ENCODE results near the gene B4GAT1. TPM values are rescaled to one million over a fixed set of nuclear protein-coding genes. Genes with fewer than 3 reads are reported as not detected.
"Not testable (repeated sequence)": the region's sequence is repeated elsewhere in the genome, so short reads cannot be mapped to it uniquely, and the experiment has no call there.

The B4GAT1 gene
- total and polyA plus RNA-seq, 2 of the 13 experiments (the other 11 are each of a cell fraction or from before 2014, with no cell fraction given), result 40.4 to 109 TPM

GRCh38 chr11:66321606-66322005 lies 25.8 kb downstream of the B4GAT1 start:
- no peak overlapping the region for H3K27ac ChIP-seq (ENCODE audit: extremely low read length, insufficient read depth, low read length)
- intact Hi-C loops (cut with micrococcal nuclease; ENCODE audit: unreplicated experiment) (no loop called here), in situ Hi-C loops (cut with HindIII; ENCODE audit: extremely low pct_ligation_motif_present, low pct_unique_long_range_greater_than_20kb) (no loop called here)
- no peaks in the 10 kb centered on the region for H4K20me1 ChIP-seq (ENCODE audit: insufficient read depth, low read length)
- BruUV-seq (replicated peaks), result no TSS peak
- no peak overlapping the region for H2AFZ ChIP-seq (ENCODE audit: low read length)
- TF ChIP-seq ZNF598 (CRISPR knock-in tag; IDR thresholded peaks at IDR 0.05; ENCODE audit: borderline replicate concordance) (no peak), GFI1 (CRISPR knock-in tag; IDR thresholded peaks at IDR 0.05; ENCODE audit: borderline replicate concordance) (no peak), ZNF678 (CRISPR knock-in tag; IDR thresholded peaks at IDR 0.05) (no peak)
- FAIRE-seq (no peak), ATAC-seq (no peak), DNase-seq (ENCODE audit: low spot score) (no peak)
- H3K4me3 ChIP-seq (replicated peaks in 1 of 3; ENCODE audit: insufficient read depth in 1 of 3, low read depth in 2 of 3, low read length in 3 of 3), result no peak overlapping the region
- WGBS (ENCODE audit: low lambda C conversion rate), result 57% methylated on average over 3 of the region's 4 CpGs
- no peak overlapping the region for H3K9ac ChIP-seq (ENCODE audit: insufficient read depth, low read depth, low read length)
- H3K9me3 ChIP-seq (ENCODE audit: low read length), result no peaks in the 10 kb centered on the region
- ChIA-PET CTCF (ENCODE audit: low intra/inter-chr PET ratio, low total read pairs) (interaction anchor here (1.0 to 2.2 kb wide), 3 partner anchors 10 to 99 kb away, joined by 4 to 24 read pairs (median 6); partner anchors contain the start of gene RIN1), POLR2A (interaction anchor here (0.6 to 1.3 kb wide), 2 partner anchors 9 to 32 kb away, joined by 3 to 14 read pairs; partner anchors contain the start of gene YIF1A)
- H3K27me3 ChIP-seq (ENCODE audit: control insufficient read depth in 1 of 2, insufficient read depth in 2 of 2, low read length in 2 of 2), result peaks cover 0 to 24% of the 10 kb centered on the region in 2 experiments; a peak in 3 of 5 replicates
- no peak overlapping the region for H3K4me2 ChIP-seq (ENCODE audit: low read depth, low read length)
- H3K36me3 ChIP-seq (replicated peaks in 1 of 2; ENCODE audit: control insufficient read depth in 1 of 2, insufficient read depth in 2 of 2, low read length in 2 of 2), result no peaks in the 10 kb centered on the region
- peaks cover 57% of the 10 kb centered on the region for H3K4me1 ChIP-seq (ENCODE audit: insufficient read depth, low read length)
- no peaks in the 10 kb centered on the region for H3K79me2 ChIP-seq (ENCODE audit: insufficient read depth, low read length)

- H2AFZ ChIP-seq (ENCODE audit: low read length); H3K36me3 ChIP-seq (replicated peaks in 1 of 2; ENCODE audit: control insufficient read depth in 1 of 2, insufficient read depth in 2 of 2, low read length in 2 of 2); H3K79me2 ChIP-seq (ENCODE audit: insufficient read depth, low read length); H3K27ac ChIP-seq (ENCODE audit: extremely low read length, insufficient read depth, low read length); DNase-seq (ENCODE audit: low spot score); H3K4me3 ChIP-seq (replicated peaks in 1 of 3; ENCODE audit: insufficient read depth in 1 of 3, low read depth in 2 of 3, low read length in 3 of 3); H3K4me2 ChIP-seq (ENCODE audit: low read depth, low read length); POLR2A ChIA-PET; H4K20me1 ChIP-seq (ENCODE audit: insufficient read depth, low read length); H3K9ac ChIP-seq (ENCODE audit: insufficient read depth, low read depth, low read length); H3K9me3 ChIP-seq (ENCODE audit: low read length); in situ Hi-C loops (cut with HindIII; ENCODE audit: extremely low pct_ligation_motif_present, low pct_unique_long_range_greater_than_20kb); intact Hi-C loops (cut with micrococcal nuclease; ENCODE audit: unreplicated experiment); BruUV-seq (replicated peaks); ATAC-seq; FAIRE-seq: not testable (repeated sequence)
- Histone ChIP-seq H3K27me3 (ENCODE audit: control insufficient read depth in 1 of 2, insufficient read depth in 2 of 2, low read length in 2 of 2) (peaks cover 0 to 21% of the 10 kb centered on the region in 2 experiments; a peak in 3 of 5 replicates), H3K4me1 (ENCODE audit: insufficient read depth, low read length) (peaks cover 52% of the 10 kb centered on the region)
- CTCF ChIA-PET (ENCODE audit: low intra/inter-chr PET ratio, low total read pairs), result interaction anchor here (2.2 kb wide), 1 partner anchor 9 kb away, joined by 24 read pairs; no protein-coding TSS in a partner anchor
- 71% methylated on average over 6 of the region's 6 CpGs for WGBS (ENCODE audit: low lambda C conversion rate)
Observed at GRCh38 chr11:66320748-66321147, 26.7 kb downstream of the B4GAT1 start.

GRCh38 chr11:66320289-66320688 lies 27.1 kb downstream of the B4GAT1 start:
- BruUV-seq (replicated peaks); H3K4me3 ChIP-seq (replicated peaks in 1 of 3; ENCODE audit: insufficient read depth in 1 of 3, low read depth in 2 of 3, low read length in 3 of 3); CTCF ChIA-PET (ENCODE audit: low intra/inter-chr PET ratio, low total read pairs); H3K4me2 ChIP-seq (ENCODE audit: low read depth, low read length); H3K79me2 ChIP-seq (ENCODE audit: insufficient read depth, low read length); DNase-seq (ENCODE audit: low spot score); FAIRE-seq; POLR2A ChIA-PET; H2AFZ ChIP-seq (ENCODE audit: low read length); H3K9me3 ChIP-seq (ENCODE audit: low read length); in situ Hi-C loops (cut with HindIII; ENCODE audit: extremely low pct_ligation_motif_present, low pct_unique_long_range_greater_than_20kb); H4K20me1 ChIP-seq (ENCODE audit: insufficient read depth, low read length); ATAC-seq; H3K9ac ChIP-seq (ENCODE audit: insufficient read depth, low read depth, low read length); H3K27ac ChIP-seq (ENCODE audit: extremely low read length, insufficient read depth, low read length); intact Hi-C loops (cut with micrococcal nuclease; ENCODE audit: unreplicated experiment); H3K36me3 ChIP-seq (replicated peaks in 1 of 2; ENCODE audit: control insufficient read depth in 1 of 2, insufficient read depth in 2 of 2, low read length in 2 of 2): not testable (repeated sequence)
- WGBS (ENCODE audit: low lambda C conversion rate), result 70% methylated on average over 2 of the region's 2 CpGs
- peaks cover 47% of the 10 kb centered on the region for H3K4me1 ChIP-seq (ENCODE audit: insufficient read depth, low read length)
- peaks cover 0 to 17% of the 10 kb centered on the region in 2 experiments; a peak in 3 of 5 replicates for H3K27me3 ChIP-seq (ENCODE audit: control insufficient read depth in 1 of 2, insufficient read depth in 2 of 2, low read length in 2 of 2)
